SK-N-SH (cell line): ENCODE results near the gene RCN2. TPM values are rescaled to one million over a fixed set of nuclear protein-coding genes. Genes with fewer than 3 reads are reported as not detected.

Experiments
- CTCF ChIA-PET: fragments of 300-600, 350-600 bp; formaldehyde crosslinking; extraction: SDS; loops from one replicate; lab custom pipeline; 2021; lab: Yijun Ruan, JAX
- POLR2A ChIA-PET: fragments of 350-600 bp; sonication (Branson Sonifier 250); formaldehyde crosslinking; extraction: SDS; loops from one replicate; lab custom pipeline; 2020; ENCODE audit warnings: antibody characterized with exemption, inconsistent platforms; lab: Yijun Ruan, JAX
- DNase-seq: peaks from one replicate; pipeline ENCODE4 v3.0.0; 2012
- H2AFZ ChIP-seq: fragments of 200-600 bp; sonication (generic); 2 replicates; pipeline ENCODE4 v1.8.1; 2016; ENCODE audit warnings: antibody characterized with exemption, mild to moderate bottlenecking, low read depth
- H3F3A ChIP-seq: fragments of 200-600 bp; sonication (generic); replicated peaks from 2 replicates; pipeline ENCODE3; 2016; ENCODE audit warnings: antibody characterized with exemption, mild to moderate bottlenecking; ENCODE audit not compliant: insufficient read depth
- H3K27ac ChIP-seq, 2 experiments: fragments of 200-500 bp in 1 of 2; fragments of 200-600 bp in 1 of 2; sonication (Bioruptor generic) in 1 of 2; sonication (generic), shearing (Covaris generic) in 1 of 2; 2 replicates each; pipeline versions ENCODE4 v1.5.1 to v1.6.1; 2014 to 2016; ENCODE audit warnings: low read depth in 2 of 2, inconsistent platforms in 1 of 2, low read length in 1 of 2, mild to moderate bottlenecking in 1 of 2, mixed read lengths in 1 of 2
- H3K27me3 ChIP-seq: fragments of 200-600 bp; sonication (generic), shearing (Covaris generic); 2 replicates; pipeline ENCODE4 v1.6.1; 2016; ENCODE audit warnings: mixed run types; ENCODE audit not compliant: insufficient read depth
- H3K36me3 ChIP-seq, 2 experiments: fragments of 200-500 bp in 1 of 2; fragments of 200-600 bp in 1 of 2; sonication (Bioruptor generic) in 1 of 2; sonication (generic) in 1 of 2; replicated peaks in 1 of 2; 2 replicates each; pipeline versions ENCODE3 to v1.5.1; 2014 to 2016; ENCODE audit warnings: low read length in 1 of 2, mild to moderate bottlenecking in 1 of 2; ENCODE audit not compliant: insufficient read depth in 2 of 2, control insufficient read depth in 1 of 2
- H3K4me1 ChIP-seq, 2 experiments: fragments of 200-500 bp in 1 of 2; fragments of 200-600 bp in 1 of 2; sonication (Bioruptor generic) in 1 of 2; sonication (generic), shearing (Covaris generic) in 1 of 2; 2 replicates each; pipeline versions ENCODE4 v1.5.1 to v1.6.1; 2014 to 2016; ENCODE audit warnings: low read depth in 1 of 2, low read length in 1 of 2, mixed run types in 1 of 2; ENCODE audit not compliant: insufficient read depth in 2 of 2, control insufficient read depth in 1 of 2
- H3K4me2 ChIP-seq: fragments of 200-600 bp; sonication (generic), shearing (Covaris generic); 2 replicates; pipeline ENCODE4 v1.6.1; 2017; ENCODE audit warnings: mixed run types
- H3K4me3 ChIP-seq, 2 experiments: fragments of 200-500 bp in 1 of 2; fragments of 200-600 bp in 1 of 2; sonication (Bioruptor generic) in 1 of 2; sonication (generic), shearing (Covaris generic) in 1 of 2; 2 replicates each; pipeline versions ENCODE4 v1.5.1 to v1.8.1; 2014 to 2016; ENCODE audit warnings: low read depth in 2 of 2, inconsistent platforms in 1 of 2, low read length in 1 of 2, mild to moderate bottlenecking in 1 of 2, mixed read lengths in 1 of 2, moderate library complexity in 1 of 2
- H3K79me2 ChIP-seq: fragments of 200-600 bp; sonication (generic); 2 replicates; pipeline ENCODE4 v1.8.1; 2017; ENCODE audit warnings: mild to moderate bottlenecking; ENCODE audit not compliant: insufficient read depth
- H3K9ac ChIP-seq: fragments of 200-600 bp; sonication (generic); 2 replicates; pipeline ENCODE4 v1.6.1; 2017; ENCODE audit warnings: mixed run types
- H3K9me2 ChIP-seq: fragments of 200-600 bp; sonication (generic); 2 replicates; pipeline ENCODE4 v1.6.1; 2017; ENCODE audit warnings: mixed run types
- H3K9me3 ChIP-seq: fragments of 200-600 bp; sonication (generic); 2 replicates; pipeline ENCODE4 v1.6.1; 2017; ENCODE audit warnings: mixed run types, mild to moderate bottlenecking, moderate library complexity
- H4K20me1 ChIP-seq: fragments of 200-600 bp; sonication (generic); 2 replicates; pipeline ENCODE4 v1.6.1; 2017; ENCODE audit warnings: mild to moderate bottlenecking, mixed run types; ENCODE audit not compliant: insufficient read depth
- CTCF ChIP-seq: fragments of 200-600 bp; sonication (generic); IDR thresholded peaks from 2 replicates; pipeline ENCODE4 v1.6.1; 2017; ENCODE audit warnings: antibody characterized with exemption, mild to moderate bottlenecking, moderate library complexity
- ELF1 ChIP-seq: IDR thresholded peaks from 2 replicates; pipeline ENCODE4 v1.4.0; 2012
- GATA2 ChIP-seq: sonication (generic); formaldehyde crosslinking; IDR thresholded peaks from 2 replicates; pipeline ENCODE4 v1.5.0; 2020; ENCODE audit warnings: mild to moderate bottlenecking, missing genetic modification reagents
- MEF2A ChIP-seq: IDR thresholded peaks from 2 replicates; pipeline ENCODE4 v1.4.0; 2012; ENCODE audit warnings: low read depth, borderline replicate concordance
- NRF1 ChIP-seq: IDR thresholded peaks from 2 replicates; pipeline ENCODE4 v1.6.1; 2012; ENCODE audit warnings: low read depth, mild to moderate bottlenecking, low read length
- POLR2AphosphoS5 ChIP-seq: IDR thresholded peaks from 2 replicates; pipeline ENCODE4 v1.6.1; 2012; ENCODE audit warnings: low read depth, low read length
- REST ChIP-seq: IDR thresholded peaks from 2 replicates; pipeline ENCODE4 v1.6.1; 2012; ENCODE audit warnings: mild to moderate bottlenecking, low read depth, low read length, moderate library complexity
- RFX5 ChIP-seq: IDR thresholded peaks from 2 replicates; pipeline ENCODE4 v1.6.1; 2012; ENCODE audit warnings: mild to moderate bottlenecking, improper control_type of control experiment, low read length
- RXRA ChIP-seq: IDR thresholded peaks from 2 replicates; pipeline ENCODE4 v1.4.0; 2012; ENCODE audit warnings: low read depth, mild to moderate bottlenecking, borderline replicate concordance
- SMC3 ChIP-seq: IDR thresholded peaks from 2 replicates; pipeline ENCODE4 v1.6.1; 2012; ENCODE audit warnings: low read depth, low read length, improper control_type of control experiment
- TCF12 ChIP-seq: IDR thresholded peaks from 2 replicates; pipeline ENCODE4 v1.4.0; 2012
- TEAD4 ChIP-seq: IDR thresholded peaks from 2 replicates; pipeline ENCODE4 v1.4.0; 2012; ENCODE audit warnings: mild to moderate bottlenecking, borderline replicate concordance; ENCODE audit not compliant: insufficient read depth
- USF2 ChIP-seq: fragments of 150-350 bp; IDR thresholded peaks from 2 replicates; pipeline ENCODE4 v1.6.1; 2017; ENCODE audit warnings: antibody characterized with exemption, low read length, low read depth, borderline replicate concordance
- YY1 ChIP-seq: IDR thresholded peaks from 2 replicates; pipeline ENCODE4 v1.4.0; 2012; ENCODE audit warnings: low read depth, mild to moderate bottlenecking
- WGBS: methylation state at CpG from one replicate; pipeline ENCODE4 v1.1.6; 2017; ENCODE audit warnings: low lambda C conversion rate; 5-methylcytosine and 5-hydroxymethylcytosine counted together
- polyA plus RNA-seq, 3 experiments: library from polyadenylated mRNA; depleted of rRNA; stranded (reverse); fragments of >200 nt; gene quantifications; 2 replicates each; pipeline ENCODE4 v1.2.3, GENCODE V29; 2012

RCN2 gene
- polyA plus RNA-seq, 1 of the 3 experiments (the other 2 are of a cell fraction) = 78.6 TPM

GRCh38 chr15:76982356-76982755, 50.8 kb downstream of the RCN2 start:
- H3K36me3 ChIP-seq = no peaks in the 10 kb centered on the region
- peaks cover 0 to 3% of the 10 kb centered on the region in 2 experiments; a peak in 1 of 4 replicates for H3K4me1 ChIP-seq
- no peaks in the 10 kb centered on the region for H4K20me1 ChIP-seq
- H3K79me2 ChIP-seq = no peaks in the 10 kb centered on the region
- H2AFZ ChIP-seq = no peak overlapping the region
- no peak overlapping the region for H3K27ac ChIP-seq
- CTCF ChIA-PET = interaction anchor here (1.4 kb wide), 2 partner anchors 8 to 34 kb away, joined by 3 to 4 read pairs; no protein-coding TSS in a partner anchor
- no peaks in the 10 kb centered on the region for H3K27me3 ChIP-seq
- DNase-seq = no peak
- H3K9ac ChIP-seq = no peak overlapping the region
- H3K9me3 ChIP-seq = peaks cover 5% of the 10 kb centered on the region
- TF ChIP-seq GATA2 (CRISPR knock-in tag) (no peak), NRF1 (no peak), POLR2AphosphoS5 (no peak), USF2 (no peak), SMC3 (no peak), ELF1 (no peak), RFX5 (no peak)
- H3K9me2 ChIP-seq = no peaks in the 10 kb centered on the region
- H3K4me2 ChIP-seq = no peak overlapping the region
- 78% methylated on average over 9 of the region's 9 CpGs for WGBS
- H3K4me3 ChIP-seq = no peak overlapping the region
- POLR2A ChIA-PET = no interaction called here
- no peaks in the 10 kb centered on the region for H3F3A ChIP-seq

GRCh38 chr15:76982756-76983155, 51.2 kb downstream of the RCN2 start:
- Histone ChIP-seq H3K4me1 (peaks cover 0 to 3% of the 10 kb centered on the region in 2 experiments; a peak in 1 of 4 replicates), H3K4me3 (no peak overlapping the region), H3K9me2 (no peaks in the 10 kb centered on the region), H3F3A (no peaks in the 10 kb centered on the region), H3K36me3 (no peaks in the 10 kb centered on the region), H3K9ac (no peak overlapping the region), H3K9me3 (peaks cover 5% of the 10 kb centered on the region), H3K79me2 (no peaks in the 10 kb centered on the region), H3K27ac (no peak overlapping the region), H2AFZ (no peak overlapping the region), H3K4me2 (no peak overlapping the region), H3K27me3 (no peaks in the 10 kb centered on the region), H4K20me1 (no peaks in the 10 kb centered on the region)
- DNase-seq = no peak
- ChIA-PET POLR2A (no interaction called here), CTCF (interaction anchor here (1.4 kb wide), 1 partner anchor 8 kb away, joined by 3 read pairs; no protein-coding TSS in a partner anchor)
- 82% methylated on average over 6 of the region's 6 CpGs for WGBS
- TF ChIP-seq MEF2A = no peak
- TF ChIP-seq TCF12 = no peak
- no peak for TF ChIP-seq RXRA
- no peak for TF ChIP-seq REST
- no peak for TF ChIP-seq CTCF
- TF ChIP-seq RFX5 = no peak
- no peak for TF ChIP-seq YY1
- TF ChIP-seq TEAD4 = no peak
- no peak for TF ChIP-seq ELF1
